NCI-H1930 (cell line): ENCODE measurements around the gene KDM1A.
"Not testable (repeated sequence)": the region's sequence is repeated elsewhere in the genome, so short reads cannot be mapped to it uniquely, and the experiment has no call there.

ENCODE experiments used
- DNase-seq, 2 experiments: peaks; one replicate each; lab custom pipeline; 2025; lab: John Stamatoyannopoulos, UW

Gene KDM1A

DNA sequence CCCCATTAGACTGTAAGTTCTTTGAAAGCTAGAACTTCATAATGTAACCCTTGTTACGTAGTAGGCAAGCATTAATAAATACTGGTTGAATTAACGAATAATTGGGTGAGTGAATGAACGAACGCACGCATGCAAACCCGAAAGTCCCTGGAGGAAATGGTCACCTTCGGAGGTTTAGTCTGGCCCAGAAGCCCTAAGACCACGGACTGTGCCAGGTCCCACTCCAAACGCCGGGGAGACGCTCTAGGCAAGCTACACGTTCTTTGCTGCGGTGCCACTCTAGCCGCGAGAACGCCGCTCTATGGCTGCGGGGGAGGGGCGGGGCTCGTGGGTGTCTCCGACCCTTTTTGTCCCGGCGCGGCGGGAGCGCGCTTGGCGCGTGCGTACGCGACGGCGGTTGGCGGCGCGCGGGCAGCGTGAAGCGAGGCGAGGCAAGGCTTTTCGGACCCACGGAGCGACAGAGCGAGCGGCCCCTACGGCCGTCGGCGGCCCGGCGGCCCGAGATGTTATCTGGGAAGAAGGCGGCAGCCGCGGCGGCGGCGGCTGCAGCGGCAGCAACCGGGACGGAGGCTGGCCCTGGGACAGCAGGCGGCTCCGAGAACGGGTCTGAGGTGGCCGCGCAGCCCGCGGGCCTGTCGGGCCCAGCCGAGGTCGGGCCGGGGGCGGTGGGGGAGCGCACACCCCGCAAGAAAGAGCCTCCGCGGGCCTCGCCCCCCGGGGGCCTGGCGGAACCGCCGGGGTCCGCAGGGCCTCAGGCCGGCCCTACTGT, at the start of gene KDM1A:
KDM1A (plus strand) TSS at position 375 of the 769 bp plus-strand sequence; CDS start at position 504, 129 bp downstream.
- peak; percentile 97 to 98 for DNase-seq

DNA sequence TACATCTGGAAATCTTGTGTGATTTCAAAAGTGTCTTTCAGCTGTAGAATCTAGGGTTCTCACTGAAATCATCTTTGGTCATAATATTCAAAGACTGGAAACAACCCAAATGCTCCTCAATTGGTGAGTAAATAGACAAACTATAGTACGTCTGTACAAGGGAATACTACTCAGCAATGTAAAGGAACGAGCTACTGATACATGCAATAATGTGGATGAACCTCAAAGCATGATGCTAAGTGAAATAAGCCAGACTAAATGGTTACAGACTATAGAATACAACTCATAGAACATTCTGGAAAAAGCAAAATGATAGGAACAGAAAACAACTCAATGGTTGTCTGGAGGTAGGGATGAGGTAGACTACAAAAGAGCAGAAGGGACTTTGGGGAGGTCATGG, 49.2 kb upstream of the KDM1A start:
- no peak for DNase-seq

DNA sequence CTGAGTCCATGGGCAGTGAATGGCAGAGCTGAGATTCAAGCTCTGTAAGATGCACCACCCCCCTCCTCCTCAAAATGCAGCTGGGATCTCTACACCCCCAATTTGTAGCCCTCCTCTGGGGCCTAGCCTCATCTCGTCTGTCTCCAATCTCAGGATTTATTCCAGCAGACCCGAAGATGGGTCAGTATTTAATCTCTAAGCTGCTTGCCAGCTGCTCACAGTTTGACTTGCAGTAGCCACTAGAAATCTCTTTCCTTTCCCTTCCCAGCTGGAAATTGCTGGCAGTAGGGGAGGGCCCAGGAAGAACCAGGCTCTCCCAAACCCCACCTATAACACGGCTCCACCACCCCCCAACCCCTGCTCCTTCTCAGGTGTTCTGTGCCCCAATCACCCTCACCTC, 48.1 kb upstream of the KDM1A start:
- DNase-seq, result no peak

- DNase-seq, result no peak
These were observed 47.5 kb upstream of the KDM1A start for GRCh38 chr1:22971611-22972405.

DNA sequence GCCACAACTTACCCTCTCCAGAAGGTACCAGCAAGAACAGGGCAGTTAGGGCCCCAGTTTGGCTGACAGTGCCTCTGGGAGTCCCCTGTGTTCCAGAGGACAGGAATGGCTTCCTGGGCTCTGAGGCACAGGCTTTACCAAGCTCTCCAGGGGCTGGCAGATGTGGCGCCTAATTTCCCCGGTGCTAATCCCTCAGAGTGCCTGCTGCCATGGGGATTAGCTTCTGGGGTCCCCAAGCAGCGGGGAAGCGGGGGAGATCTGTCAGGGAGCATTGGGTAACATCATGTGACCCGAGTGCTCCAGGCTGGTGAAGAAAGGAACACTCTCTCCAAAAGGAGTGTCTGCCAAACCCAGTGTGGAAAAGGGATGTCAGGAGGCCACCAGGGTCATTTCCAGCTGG, 46.5 kb upstream of the KDM1A start, which contains the start of gene LACTBL1:
LACTBL1 (minus strand) TSS at position 107 of the 400 bp plus-strand sequence. CDS start 550 bp downstream, outside the sequence.
- no peak for DNase-seq

DNA sequence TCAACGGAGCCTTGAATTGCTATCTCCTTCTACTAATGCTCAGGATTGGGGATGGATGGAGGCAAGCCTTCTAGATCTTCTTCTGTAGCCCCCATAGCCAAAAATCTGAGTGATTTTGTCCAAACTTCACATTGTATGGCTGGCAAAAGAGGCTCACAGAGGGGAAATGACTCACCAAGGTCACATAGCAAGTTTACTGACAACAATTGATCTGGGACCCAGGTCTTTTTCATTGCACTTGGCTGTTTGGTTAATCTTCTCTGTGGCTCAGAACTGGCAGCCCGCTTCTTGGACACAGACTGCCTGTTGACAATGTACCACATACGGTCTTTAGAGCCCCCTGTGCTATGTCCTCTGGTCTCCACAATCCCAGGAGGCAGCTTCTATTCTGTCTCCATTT, 43.6 kb upstream of the KDM1A start:
- no peak for DNase-seq

DNA sequence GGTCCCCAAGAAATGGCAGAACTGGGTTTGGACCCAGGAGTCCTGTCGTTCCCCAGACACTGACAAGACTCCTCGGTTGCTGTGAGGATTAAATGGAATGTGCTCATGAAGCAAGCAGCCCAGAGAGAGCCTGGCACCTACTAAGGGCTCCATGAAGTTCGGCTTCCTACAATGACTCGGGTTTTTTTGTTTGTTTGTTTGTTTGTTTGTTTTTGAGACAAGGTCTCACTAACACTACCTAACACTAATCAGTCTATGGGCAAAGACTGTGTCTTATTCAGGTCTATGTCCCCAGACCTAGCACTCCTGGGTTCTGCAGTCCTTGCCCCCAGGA, 43.2 kb upstream of the KDM1A start:
- no peak for DNase-seq

DNA sequence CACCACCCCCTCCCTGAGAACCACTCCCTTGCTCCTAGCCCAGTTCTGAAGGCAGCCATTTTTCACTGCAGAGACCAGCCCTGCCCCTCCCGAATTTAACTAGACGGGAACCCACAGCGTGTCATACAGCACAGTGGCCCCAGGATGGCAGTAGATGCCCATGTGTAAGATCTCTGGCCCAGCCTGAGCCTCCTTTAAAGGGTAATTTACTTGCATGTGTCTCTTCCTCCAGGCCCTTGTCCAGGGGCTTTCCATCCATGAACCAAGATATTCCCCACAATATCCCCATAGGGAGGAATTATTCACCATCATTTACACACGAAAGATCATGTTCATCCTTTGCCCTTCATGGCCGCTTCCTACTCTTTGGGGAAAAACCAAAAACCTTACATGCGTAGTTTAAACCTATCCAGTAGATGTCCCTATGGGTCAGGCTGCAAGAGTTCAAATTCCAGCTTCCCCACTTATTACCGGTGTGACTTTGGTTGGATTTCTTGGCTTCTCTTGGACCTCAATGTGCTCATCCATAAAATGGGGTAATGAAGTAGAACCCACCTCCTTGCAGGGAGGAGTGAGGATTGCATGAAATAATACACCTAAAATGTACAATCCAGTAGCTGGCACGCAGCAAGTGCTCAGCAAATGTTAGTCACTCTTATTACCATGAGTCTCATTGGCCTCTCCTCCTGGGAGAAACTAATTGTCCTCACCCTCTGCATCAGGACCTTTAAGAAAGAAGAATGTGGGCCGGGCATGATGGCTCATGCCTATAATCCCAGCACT, 42.6 kb upstream of the KDM1A start:
- DNase-seq, result peak; percentile 31 to 41

GRCh38 chr1:22978299-22978698, 41.0 kb upstream of the KDM1A start:
- DNase-seq, result no peak

DNA sequence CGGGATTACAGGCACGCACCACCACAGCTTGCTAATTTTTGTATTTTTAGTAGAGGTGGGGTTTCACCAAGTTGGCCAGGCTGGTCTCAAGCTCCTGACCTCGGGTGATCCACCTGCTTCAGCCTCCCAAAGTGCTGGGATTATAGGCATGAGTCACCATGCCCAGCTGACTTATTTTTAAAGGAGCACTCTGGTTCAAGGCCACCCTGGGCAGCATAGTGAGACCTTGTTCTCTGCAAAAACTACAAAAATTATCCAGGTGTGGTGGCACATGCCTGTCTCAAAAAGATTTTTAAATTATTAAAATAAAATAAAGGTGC, 38.8 kb upstream of the KDM1A start:
- not testable (repeated sequence) for DNase-seq

DNA sequence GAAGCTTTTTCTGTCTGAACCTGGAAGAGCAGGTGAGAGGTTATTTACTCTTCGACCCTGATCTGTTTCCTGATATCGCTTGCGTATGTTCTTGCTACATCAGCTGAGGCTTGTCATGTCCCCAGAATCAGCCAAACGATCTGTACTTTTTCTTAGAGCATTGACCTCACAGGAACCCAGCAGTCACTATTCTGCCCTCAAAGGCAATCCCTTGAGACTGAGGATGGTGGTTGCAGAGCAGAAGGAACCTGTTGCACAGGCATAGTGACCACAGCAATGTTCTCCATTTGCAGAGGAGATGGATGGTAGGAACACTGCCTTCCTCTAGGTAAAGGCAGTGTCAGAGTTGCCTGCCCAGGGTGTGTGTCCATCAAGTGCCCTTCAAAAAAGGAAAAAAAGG, 35.3 kb upstream of the KDM1A start:
- no peak for DNase-seq

GRCh38 chr1:22992384-22992783, 26.9 kb upstream of the KDM1A start:
- DNase-seq, result not testable (repeated sequence)

DNA sequence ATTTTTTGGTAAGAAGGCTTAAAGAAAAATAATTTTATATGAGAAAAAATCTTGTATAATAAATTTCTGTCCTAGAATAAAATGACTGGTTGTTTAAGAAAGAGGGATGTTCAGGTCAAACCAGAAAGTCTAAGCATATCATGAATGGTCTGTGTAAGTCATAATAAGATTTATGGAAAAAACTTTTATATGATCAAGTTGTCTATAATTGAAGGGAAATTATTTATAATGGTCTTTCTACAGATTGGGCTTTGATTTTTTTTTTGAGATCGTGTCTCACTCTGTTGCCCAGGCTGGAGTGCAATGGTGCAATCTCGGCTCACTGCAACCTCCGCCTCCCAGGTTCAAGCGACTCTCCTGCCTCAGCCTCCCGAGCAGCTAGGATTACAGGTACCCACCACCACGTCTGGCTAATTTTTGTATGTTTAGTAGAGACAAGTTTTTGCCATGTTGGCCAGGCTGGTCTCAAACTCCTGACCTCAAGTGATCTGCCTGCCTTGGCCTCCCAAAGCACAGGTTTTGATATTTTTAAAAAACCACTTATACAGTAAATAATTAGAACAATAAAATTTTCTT, 26.0 kb upstream of the KDM1A start:
- DNase-seq, result not testable (repeated sequence)

GRCh38 chr1:22995774-22996173, 23.5 kb upstream of the KDM1A start:
- no peak for DNase-seq

- not testable (repeated sequence) for DNase-seq
These were observed 21.7 kb upstream of the KDM1A start for GRCh38 chr1:22997528-22997927.

- DNase-seq, result not testable (repeated sequence)
These were observed 19.1 kb upstream of the KDM1A start for GRCh38 chr1:23000133-23000532.

- DNase-seq, result not testable (repeated sequence)
These were observed 17.1 kb upstream of the KDM1A start for GRCh38 chr1:23002218-23002617.

- DNase-seq, result no peak
These were observed 15.2 kb upstream of the KDM1A start for GRCh38 chr1:23004112-23004511.

DNA sequence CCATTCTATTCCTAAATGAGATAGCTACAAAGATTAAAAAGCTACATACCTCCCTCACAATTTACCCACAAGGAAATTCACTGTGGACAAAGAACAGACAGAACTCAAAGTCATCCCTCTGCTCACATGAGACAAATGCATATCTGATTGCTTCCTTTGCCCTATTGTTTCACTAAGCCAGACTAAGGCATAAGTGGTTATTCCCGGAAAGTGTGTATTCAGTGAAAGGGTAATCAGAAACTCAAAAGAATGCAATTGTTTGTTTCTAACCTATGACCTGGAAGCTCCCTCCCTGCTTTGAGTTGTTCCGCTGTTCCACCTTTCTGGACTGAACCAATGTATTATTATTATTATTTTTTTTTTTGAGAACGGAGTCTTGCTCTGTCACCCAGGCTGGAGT, 14.5 kb upstream of the KDM1A start:
- DNase-seq, result not testable (repeated sequence)

GRCh38 chr1:23007106-23007505, 12.2 kb upstream of the KDM1A start:
- DNase-seq, result no peak

- no peak for DNase-seq
These were observed 10.4 kb upstream of the KDM1A start for GRCh38 chr1:23008901-23009300.

GRCh38 chr1:23010025-23010424, 9.2 kb upstream of the KDM1A start:
- DNase-seq, result not testable (repeated sequence)
